Measurements from ENCODE around the gene BOLL.

DNA sequence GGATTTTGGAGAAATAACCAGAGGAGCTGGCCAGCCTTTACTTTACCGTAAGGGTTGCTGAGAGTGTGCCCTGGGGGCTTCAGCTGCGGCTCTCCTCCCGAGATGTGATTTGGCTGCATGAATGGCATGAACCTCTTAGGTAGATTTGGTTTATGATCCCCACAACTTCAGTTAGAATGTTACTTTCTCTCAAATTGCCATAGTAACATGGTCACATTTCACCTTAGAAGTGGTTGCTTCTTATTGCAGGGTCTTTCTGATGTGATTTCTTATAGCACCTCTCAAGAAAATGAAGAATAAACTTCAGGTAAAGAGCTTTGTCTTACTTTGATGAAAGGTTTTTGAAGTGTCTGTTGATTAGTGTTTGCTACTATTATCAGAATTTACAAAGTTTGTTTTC, 24.9 kb upstream of the BOLL start:
- TF ChIP-seq, protein P1, sequence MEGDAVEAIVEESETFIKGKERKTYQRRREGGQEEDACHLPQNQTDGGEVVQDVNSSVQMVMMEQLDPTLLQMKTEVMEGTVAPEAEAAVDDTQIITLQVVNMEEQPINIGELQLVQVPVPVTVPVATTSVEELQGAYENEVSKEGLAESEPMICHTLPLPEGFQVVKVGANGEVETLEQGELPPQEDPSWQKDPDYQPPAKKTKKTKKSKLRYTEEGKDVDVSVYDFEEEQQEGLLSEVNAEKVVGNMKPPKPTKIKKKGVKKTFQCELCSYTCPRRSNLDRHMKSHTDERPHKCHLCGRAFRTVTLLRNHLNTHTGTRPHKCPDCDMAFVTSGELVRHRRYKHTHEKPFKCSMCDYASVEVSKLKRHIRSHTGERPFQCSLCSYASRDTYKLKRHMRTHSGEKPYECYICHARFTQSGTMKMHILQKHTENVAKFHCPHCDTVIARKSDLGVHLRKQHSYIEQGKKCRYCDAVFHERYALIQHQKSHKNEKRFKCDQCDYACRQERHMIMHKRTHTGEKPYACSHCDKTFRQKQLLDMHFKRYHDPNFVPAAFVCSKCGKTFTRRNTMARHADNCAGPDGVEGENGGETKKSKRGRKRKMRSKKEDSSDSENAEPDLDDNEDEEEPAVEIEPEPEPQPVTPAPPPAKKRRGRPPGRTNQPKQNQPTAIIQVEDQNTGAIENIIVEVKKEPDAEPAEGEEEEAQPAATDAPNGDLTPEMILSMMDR (conservative IDR thresholded peaks at IDR 0.05 in 1 of 2, IDR thresholded peaks at IDR 0.05 in 1 of 2; ENCODE audit: extremely low read depth in 1 of 2, insufficient read depth in 1 of 2, low read depth in 1 of 2, low read length in 2 of 2) = no peak
- no peak for TF ChIP-seq EZH2 (IDR thresholded peaks at IDR 0.05; ENCODE audit: borderline replicate concordance, low read length)
